ENCODE data around the gene LBP.

GRCh38 chr20:38320221-38320620, 26.1 kb upstream of the LBP start:
- TF ChIP-seq CTCF (IDR thresholded peaks at IDR 0.05; ENCODE audit: poor library complexity, severe bottlenecking) = no peak
- no peak for TF ChIP-seq EZH2 (IDR thresholded peaks at IDR 0.05; ENCODE audit: borderline replicate concordance, insufficient read depth, low read length, poor library complexity, severe bottlenecking)
- no peak for TF ChIP-seq TAF1 (IDR thresholded peaks at IDR 0.05; ENCODE audit: low read depth)
- TF ChIP-seq EP300 (conservative IDR thresholded peaks at IDR 0.05; ENCODE audit: poor library complexity, severe bottlenecking) = no peak
- no peak for TF ChIP-seq RAD21 (conservative IDR thresholded peaks at IDR 0.05)
- TF ChIP-seq POLR2AphosphoS5 (IDR thresholded peaks at IDR 0.05) = no peak
- TF ChIP-seq SMC3 (conservative IDR thresholded peaks at IDR 0.05; ENCODE audit: poor library complexity) = no peak

All from neural cell (in vitro differentiated cells).